ENCODE data around the gene PLK5.
"Not testable (repeated sequence)": the region's sequence is repeated elsewhere in the genome, so short reads cannot be mapped to it uniquely, and the experiment has no call there.

PLK5 gene

GRCh38 chr19:1526979-1527649 lies 3.2 kb downstream of the PLK5 start:
- DNase-seq, result no peak

DNA sequence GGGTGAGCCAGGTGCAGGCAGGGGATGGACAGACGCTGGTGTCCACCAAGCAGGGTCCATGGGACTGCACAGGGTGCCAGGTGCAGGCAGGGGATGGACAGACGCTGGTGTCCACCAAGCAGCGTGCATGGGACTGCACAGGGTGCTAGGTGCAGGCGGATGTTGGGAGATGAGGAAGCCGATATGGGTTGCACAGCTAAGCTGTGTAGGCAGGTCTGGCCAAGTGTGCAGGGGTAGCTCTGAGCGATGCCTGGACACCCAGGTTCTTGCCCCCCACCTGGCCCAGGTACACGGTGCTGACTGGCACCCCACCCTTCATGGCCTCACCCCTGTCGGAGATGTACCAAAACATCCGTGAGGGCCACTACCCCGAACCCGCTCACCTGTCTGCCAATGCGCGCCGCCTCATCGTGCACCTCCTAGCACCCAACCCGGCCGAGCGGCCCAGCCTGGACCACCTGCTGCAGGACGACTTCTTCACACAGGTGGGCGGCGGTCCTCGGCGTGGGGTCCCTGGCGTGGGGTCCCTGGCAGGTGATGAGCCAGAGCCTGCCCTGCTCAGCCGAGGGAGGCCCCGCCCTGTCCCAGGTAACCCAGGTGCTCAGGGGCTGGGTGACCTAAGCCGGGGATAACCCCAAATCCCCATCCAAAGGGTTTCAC lies 3.9 kb downstream of the PLK5 start:
- no peak for DNase-seq

DNA sequence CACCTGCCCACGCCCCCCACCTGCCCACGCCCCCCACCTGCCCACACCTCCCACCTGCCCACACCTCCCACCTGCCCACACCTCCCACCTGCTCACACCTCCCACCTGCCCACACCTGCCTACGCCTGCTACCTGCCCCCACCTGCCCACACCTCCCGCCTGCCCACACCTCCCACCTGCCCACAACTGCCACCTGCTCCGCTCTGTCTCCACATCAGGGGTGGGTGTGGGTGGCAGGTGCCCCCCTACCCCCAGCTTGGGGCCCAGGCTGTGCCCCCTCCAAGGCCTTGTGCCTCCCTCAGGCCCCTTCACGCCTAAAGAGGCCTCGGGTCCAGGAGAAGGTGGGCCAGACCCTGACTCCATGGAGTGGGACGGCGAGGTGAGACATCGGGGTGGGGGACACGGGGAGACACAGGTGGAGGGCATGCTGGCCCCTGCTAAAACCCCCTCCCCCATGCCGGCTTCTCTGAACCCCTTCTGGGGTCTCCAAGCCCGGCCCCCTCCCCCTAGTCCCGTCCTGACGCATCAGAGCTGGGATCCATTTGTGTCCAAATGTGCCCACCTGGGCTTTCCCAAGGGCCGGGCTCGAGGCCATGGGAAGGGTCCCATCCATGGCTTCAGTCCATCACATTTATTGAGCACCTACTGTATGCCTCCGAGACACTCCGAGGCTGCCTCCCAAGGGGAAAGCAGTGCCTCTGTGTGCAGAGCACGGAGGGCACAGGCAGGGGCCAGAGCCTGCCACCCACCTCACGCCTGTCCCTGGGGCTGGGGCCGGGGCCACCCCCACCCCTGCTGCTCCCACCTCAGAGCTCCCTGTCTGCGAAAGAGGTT lies 4.9 kb downstream of the PLK5 start:
- no peak for DNase-seq

- no peak for DNase-seq
Measured at GRCh38 chr19:1529430-1529816, 5.5 kb downstream of the PLK5 start.

DNA sequence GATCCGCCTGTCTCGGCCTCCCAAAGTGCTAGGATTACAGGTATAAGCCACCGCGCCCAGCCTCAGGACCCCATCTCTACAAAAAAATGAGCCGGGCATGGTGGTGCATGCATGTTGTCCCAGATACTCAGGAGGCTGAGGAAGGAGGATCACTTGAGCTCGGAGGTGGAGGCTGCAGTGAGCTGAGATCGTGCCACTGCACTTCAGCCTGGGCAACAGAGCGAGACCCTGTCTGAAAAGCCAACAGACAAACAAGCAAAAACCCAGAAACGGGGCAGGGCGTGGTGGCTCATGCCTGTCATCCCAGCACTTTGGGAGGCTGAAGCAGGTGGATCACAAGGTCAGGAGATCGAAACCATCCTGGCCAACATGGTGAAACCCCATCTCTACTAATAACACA lies 7.0 kb downstream of the PLK5 start:
- not testable (repeated sequence) for DNase-seq

- DNase-seq, result no peak
Measured at GRCh38 chr19:1531587-1531986, 7.7 kb downstream of the PLK5 start.

DNA sequence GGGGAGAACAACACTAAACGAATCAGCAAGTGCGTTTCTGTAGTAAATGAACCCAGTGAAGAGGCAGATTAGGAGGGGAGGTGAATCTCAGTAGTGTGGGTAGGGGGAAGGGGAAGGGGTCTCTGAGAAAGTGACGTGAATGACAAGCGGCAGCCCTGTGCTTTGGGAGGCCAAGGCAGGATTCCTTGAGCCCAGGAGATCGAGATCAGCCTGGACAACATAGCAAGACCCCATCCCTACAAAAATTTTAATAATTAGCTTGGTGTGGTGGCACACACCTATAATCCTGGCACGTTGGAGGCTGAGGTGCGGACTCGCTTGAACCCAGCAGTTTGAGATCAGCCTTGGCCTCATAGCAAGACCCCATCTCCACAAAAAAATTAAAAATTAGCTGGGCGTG lies 8.1 kb downstream of the PLK5 start:
- DNase-seq, result no peak

- DNase-seq, result no peak
Measured at GRCh38 chr19:1533510-1534150, 9.8 kb downstream of the PLK5 start.

DNA sequence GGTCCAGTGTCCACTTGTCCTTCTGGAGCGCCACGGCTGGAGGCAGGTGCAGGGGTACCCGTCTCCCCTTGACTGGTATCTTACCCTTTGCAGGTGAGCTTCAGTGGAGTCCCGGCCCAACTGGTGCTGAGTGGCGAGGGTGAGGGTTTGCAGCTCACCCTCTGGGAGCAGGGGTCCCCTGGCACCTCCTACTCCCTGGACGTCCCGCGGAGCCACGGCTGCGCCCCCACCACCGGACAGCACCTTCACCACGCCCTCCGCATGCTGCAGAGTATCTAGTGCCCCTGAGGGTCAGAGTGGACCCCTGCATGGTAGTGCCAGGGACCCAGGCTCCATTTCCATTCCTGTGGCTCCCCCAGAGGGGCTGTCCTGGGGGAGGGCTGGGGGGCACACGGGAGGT lies 11.1 kb downstream of the PLK5 start:
- no peak for DNase-seq

GRCh38 chr19:1535699-1536098 lies 11.8 kb downstream of the PLK5 start:
- DNase-seq, result not testable (repeated sequence)

DNA sequence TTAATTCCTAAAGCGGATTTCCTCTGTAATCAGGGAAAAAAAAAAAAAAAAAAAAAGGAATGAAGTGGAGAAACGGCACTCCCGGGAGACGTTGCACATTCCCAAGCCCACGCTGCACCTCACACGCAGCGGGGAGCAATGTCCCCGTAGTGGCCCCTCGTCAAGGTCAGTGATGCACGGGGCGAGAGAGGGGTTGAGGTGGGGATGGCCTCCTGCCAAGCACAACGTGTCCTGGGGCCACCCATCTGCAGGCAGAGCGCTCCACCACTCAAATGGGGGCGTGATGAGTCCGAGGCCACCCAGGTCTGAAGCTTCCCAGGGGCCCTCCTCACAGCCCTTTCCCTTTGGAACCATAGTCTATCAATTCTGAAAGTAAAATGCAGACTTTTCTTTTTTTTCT lies 15.1 kb downstream of the PLK5 start:
- DNase-seq, result no peak

DNA sequence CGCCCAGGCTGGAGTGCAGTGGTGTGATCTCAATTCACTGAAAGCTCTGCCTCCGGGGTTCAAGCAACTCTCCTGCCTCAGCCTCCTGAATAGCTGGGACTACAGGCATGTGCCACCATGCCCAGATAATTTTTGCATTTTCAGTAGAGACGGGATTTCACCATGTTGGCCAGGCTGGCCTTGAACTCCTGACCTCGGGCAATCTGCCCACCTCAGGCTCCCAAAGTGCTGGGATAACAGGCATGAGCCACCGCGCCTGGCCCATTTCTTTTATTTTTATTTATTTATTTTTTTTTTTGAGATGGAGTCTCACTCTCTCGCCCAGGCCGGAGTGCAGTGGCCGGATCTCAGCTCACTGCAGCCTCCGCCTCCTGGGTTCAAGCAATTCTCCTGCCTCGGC lies 15.9 kb downstream of the PLK5 start:
- not testable (repeated sequence) for DNase-seq

- DNase-seq, result no peak
Measured at GRCh38 chr19:1540365-1540925, 16.6 kb downstream of the PLK5 start.

DNA sequence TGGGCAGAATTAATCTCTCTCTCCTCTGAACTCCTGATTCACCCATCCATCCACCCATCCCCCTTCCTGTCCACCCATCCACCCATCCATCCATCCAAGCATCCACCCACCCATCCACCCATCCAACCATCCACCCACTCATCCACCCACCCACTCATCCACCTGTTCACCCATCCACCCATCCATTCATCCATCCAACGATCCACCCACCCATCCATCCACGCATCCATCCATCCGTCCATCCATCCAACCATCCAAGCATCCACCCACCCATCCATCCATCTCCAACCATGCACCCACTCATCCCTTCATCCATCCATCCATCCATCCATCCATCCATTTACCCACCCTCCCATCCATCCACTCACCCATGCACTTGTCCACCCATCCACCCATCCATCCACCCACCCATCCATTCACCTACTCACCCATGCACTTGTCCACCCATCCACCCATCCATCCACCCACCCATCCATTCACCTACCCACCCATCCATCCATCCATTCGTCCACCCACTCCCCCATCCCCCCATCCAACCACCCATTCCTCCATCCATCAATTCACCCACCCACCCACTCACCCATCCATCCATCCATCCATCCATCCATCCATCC lies 25.6 kb downstream of the PLK5 start:
- no peak for DNase-seq

GRCh38 chr19:1551068-1552040 lies 27.5 kb downstream of the PLK5 start:
- DNase-seq, result no peak

GRCh38 chr19:1553415-1553814 lies 29.5 kb downstream of the PLK5 start:
- no peak for DNase-seq

- DNase-seq, result no peak
Measured at GRCh38 chr19:1554968-1555367, 31.1 kb downstream of the PLK5 start.

- no peak for DNase-seq
Measured at GRCh38 chr19:1555487-1556389, 31.9 kb downstream of the PLK5 start.

DNA sequence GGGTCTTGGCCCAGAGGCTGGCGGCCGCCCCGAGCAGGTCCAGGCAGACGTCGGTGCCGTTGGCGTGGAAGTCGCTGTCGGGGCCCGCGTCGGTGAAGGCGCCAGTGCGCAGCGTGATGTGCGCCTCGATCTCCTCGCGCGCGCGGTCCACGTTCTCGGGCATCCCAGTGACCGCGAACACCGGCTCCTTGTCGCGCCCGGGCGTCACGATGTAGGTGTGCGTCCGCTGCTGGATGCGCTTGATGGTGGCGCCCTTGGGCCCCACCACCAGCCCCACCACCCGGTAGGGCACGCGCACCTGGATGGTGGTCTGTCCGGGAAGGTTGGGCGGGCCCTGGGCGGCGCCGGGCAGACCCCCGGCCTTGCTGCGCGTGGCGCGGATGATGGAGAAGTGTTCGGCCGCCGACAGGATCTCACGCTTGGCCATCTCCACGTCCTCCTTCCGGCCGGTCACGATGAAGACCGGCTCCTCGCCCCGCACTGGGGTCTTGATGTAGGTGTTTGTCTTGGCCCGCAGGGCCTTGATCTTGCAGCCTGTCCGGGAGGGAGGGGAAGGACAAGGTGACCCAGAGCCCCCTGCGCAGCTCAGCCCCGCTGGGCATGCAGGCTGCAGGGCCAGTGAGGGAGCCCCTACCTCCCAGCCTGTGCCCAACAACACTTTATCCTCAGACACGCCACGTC lies 32.7 kb downstream of the PLK5 start:
- DNase-seq, result no peak

DNA sequence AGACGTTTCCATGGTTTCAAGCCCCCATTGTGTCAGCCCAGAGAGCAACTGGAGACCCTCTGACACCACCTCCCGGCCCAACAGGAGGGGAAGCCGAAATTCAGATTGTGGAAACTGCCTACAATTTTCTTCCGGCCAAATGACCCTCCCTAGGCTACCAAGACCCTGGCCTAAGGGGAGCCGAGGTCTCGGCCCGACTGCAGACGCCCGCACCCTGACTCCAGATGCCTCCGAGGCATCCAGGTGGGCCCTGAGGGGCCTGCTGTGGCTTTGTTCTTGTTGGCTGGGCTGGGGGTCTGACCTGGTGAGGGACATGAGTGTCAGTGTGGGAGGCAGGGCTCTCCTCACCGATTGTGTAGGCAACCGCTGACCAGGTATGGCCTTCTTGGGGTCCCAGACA lies 34.7 kb downstream of the PLK5 start:
- no peak for DNase-seq

Measured in activated naive CD4-positive, alpha-beta T cell (primary cell).